GM23248 (cell line): ENCODE measurements around the gene THTPA.

Experiments used
- EZH2 ChIP-seq: fragments of 200-600 bp; sonication (generic); IDR thresholded peaks from 2 replicates; pipeline ENCODE4 v1.6.1; 2018; ENCODE audit warnings: antibody characterized with exemption, mild to moderate bottlenecking; ENCODE audit not compliant: insufficient read depth, poor library complexity, severe bottlenecking
- EZH2phosphoT487 ChIP-seq: fragments of 200-600 bp; sonication (generic); IDR thresholded peaks from 2 replicates; pipeline ENCODE4 v1.6.1; 2018; ENCODE audit warnings: antibody characterized with exemption, moderate library complexity, mild to moderate bottlenecking, low read depth; ENCODE audit not compliant: insufficient read depth

DNA sequence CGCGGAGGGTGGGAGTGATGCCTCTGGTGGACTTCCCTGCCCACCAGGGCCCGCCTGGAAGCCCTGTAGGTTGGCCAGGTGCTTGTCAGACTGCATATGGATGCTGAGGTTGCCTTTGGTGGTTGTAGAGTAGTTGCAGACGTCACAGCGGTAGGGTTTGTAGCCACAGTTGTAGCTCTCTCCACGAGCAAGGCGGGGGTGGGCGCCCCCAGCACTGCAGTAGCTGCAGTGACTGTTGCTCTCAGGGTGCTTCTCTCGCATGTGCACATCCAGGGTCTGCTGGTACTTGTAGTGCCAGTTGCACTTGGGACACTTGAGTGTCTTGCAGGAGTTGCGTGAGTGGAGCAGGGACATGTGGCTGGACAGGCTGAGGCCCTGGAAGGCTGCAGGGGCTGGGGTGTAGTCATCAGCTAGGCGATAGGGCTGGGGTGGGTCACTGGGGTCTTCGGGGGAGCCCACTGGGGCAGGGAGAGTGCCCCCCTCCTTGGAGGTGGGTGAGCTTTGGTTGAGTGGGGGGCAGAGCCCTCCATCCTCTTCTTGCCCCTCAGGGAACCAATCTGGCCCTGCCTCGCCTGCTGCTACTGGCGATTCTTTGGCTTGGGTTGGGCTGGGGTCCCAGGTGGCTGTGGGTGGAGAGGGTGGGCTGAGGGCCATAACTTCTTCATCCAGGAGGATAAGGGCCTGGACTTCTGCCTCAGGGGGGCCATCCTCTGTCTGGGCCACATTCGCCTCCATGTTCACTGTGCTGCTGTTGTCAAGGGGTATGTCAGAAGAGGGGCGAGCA is 22.2 kb upstream of the THTPA start:
- TF ChIP-seq EZH2, result no peak
- TF ChIP-seq EZH2phosphoT487, result no peak
